Ramos (cell line): Measurements from ENCODE around the gene CHST7.
"Not testable (repeated sequence)": the region's sequence is repeated elsewhere in the genome, so short reads cannot be mapped to it uniquely, and the experiment has no call there.

Experiments
- in situ Hi-C: fragments of 300-500 bp; cut with MboI; formaldehyde crosslinking; loops from one replicate; pipeline ENCODE4 v1.14.3; 2022; ENCODE audit warnings: low sequenced_read_pairs; ENCODE audit not compliant: unreplicated experiment

Gene CHST7, protein sequence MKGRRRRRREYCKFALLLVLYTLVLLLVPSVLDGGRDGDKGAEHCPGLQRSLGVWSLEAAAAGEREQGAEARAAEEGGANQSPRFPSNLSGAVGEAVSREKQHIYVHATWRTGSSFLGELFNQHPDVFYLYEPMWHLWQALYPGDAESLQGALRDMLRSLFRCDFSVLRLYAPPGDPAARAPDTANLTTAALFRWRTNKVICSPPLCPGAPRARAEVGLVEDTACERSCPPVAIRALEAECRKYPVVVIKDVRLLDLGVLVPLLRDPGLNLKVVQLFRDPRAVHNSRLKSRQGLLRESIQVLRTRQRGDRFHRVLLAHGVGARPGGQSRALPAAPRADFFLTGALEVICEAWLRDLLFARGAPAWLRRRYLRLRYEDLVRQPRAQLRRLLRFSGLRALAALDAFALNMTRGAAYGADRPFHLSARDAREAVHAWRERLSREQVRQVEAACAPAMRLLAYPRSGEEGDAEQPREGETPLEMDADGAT

DNA sequence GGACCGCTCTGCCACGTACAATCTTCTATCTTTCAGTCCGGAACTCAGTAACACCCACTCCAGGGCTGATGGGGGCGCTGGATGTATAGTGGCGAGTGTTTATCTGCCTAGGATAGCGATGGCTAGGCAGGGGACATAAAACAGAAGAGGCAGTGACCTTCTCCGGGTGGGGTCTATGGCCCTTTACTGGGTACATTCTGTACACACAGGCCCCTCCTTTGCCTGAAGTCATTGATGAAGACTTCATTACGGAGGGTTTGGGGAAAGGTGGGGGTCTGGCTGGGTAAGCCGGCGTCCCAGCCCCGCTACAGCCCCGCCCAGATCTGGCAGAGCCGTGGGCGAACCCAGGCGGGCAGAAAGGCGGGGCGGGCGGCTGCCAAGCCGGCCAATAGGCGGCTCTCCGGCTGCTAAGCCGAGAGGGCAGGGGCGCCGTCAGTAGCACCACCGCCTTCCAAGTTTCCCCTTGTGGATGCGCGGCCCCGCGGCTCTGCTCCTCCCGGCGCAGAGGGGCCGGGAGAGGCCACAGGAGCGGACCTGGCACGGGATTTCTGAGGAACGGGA is at the start of gene CHST7:
CHST7 (plus strand) TSS at position 435 of the 561 bp plus-strand sequence. CDS start 167 bp downstream, outside the sequence.
- in situ Hi-C loops = no loop called here

GRCh38 chrX:46528640-46529039 is 44.9 kb upstream of the CHST7 start:
- in situ Hi-C loops = not testable (repeated sequence)

DNA sequence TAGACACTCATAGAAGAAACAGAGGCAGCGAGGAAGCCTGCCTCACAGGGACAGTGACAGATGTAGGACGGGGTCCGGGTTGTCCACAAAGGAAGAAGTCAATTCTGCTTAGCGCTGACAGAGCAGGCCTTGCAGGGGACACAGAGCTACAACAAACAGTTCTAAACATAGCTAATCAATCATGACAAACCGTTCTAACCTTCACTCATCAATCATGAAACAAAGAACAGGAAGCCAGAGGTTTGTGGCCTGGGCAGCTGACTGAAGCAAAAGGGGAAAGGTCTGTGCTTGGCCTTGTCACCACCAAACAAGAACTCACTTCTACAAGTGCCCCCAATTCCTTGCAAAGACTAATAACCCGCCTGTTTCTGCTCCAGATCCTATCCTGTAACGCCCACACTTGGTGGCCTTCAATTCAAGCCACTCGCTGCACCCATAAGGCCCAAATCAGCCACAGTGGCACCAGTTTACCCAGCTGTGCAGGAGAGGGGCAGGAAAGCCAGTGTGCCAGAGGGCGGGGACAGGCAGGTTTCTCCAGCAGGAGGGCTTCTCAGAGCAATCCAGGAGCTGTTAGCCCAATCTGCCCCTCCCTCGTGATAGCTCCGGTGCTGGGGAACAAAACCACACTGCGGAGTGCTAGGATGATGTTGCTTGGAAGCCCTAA is 43.7 kb upstream of the CHST7 start:
- in situ Hi-C loops = not testable (repeated sequence)

- in situ Hi-C loops = not testable (repeated sequence)
Measured at GRCh38 chrX:46530404-46530908, 43.1 kb upstream of the CHST7 start.

DNA sequence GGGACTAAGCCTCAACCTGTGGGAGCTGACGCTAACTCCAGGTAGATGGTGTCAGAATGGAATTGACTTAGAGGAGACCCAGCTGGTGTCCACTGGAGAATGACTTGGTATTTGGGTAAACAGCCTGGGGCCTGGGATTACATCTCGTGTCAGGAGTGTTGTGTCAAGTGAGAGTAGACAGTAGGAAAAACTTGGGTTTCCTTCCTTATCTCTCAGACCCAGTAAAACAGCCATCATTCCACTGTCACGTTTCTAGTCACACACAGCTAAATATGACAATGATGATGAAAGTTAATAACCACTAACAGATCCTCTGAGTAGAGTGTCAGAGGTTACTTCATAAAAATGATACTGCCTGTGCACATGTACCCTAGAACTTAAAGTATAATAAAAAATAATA is 42.1 kb upstream of the CHST7 start:
- in situ Hi-C loops = no loop called here

- in situ Hi-C loops = no loop called here
Measured at GRCh38 chrX:46543441-46543840, 30.1 kb upstream of the CHST7 start.

- in situ Hi-C loops = not testable (repeated sequence)
Measured at GRCh38 chrX:46544527-46544926, 29.0 kb upstream of the CHST7 start.

DNA sequence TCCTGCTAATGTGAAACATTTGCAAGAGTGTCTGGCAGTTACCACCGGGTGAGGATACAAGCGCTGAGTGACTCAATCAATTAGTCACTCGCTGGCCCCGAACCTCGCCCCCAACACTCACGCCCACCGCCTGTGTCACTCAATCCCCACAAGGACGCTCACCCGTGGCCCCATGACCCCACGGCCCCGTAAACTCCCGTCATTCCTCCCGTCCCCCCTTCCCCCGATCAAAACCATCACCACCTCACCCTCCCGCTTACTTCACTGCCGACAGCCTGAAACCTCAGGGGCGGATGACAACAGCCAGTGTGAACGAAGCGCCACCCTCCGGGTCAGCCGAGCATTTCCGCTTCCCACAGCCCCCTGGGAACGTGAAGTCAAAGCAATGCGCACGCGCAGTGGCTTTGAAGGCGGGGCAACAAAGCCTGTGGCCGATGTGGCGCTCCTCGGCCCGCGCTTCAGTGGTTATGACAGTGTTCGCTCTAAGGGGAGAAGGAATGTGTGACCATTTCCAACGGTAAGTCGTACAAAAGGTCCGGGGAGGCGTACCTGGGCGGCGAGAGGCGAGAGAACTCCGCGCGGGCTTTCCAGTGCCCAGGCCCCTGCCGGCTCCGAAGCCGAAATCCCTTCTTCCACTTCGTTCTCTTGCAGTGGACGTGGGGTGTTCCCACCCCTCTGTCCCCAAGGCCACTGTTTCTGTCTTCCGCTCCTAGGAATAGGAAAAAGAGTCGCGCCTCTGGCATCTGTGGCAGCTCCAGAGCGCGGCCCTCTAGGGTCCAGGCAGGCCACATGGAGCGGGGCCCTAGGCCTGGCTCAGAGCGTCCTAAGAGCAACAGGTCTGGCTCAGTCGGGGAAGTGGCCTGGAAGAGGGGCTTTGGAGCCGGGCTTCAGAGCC is 28.2 kb upstream of the CHST7 start, which contains the start of gene ZNF674:
ZNF674 (minus strand) TSS at position 311 of the 895 bp plus-strand sequence. CDS start 3,334 bp downstream, outside the sequence.
- in situ Hi-C loops = no loop called here

- in situ Hi-C loops = no loop called here
Measured at GRCh38 chrX:46547857-46548256, 25.7 kb upstream of the CHST7 start.

DNA sequence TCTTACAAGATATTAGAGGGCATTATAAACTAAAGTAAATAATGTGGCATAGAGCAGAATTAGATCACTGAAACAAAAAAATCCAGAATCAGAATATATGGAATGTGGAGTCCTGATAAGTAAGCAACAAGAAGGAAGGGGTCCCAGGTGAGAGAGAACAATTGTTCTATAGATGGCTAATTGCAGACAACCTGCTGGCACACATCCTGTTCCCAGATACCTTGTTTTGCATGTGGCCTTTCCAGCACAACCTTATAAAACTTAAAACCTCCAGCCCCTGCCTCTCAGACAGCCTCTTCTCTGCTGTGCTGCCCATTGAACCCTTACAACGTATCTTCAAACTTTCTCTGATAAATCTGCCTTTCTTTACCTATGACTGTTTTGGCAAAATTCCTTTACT is 23.7 kb upstream of the CHST7 start:
- in situ Hi-C loops = no loop called here

- in situ Hi-C loops = no loop called here
Measured at GRCh38 chrX:46551494-46552128, 22.0 kb upstream of the CHST7 start.

GRCh38 chrX:46553935-46554334 is 19.6 kb upstream of the CHST7 start:
- in situ Hi-C loops = no loop called here

DNA sequence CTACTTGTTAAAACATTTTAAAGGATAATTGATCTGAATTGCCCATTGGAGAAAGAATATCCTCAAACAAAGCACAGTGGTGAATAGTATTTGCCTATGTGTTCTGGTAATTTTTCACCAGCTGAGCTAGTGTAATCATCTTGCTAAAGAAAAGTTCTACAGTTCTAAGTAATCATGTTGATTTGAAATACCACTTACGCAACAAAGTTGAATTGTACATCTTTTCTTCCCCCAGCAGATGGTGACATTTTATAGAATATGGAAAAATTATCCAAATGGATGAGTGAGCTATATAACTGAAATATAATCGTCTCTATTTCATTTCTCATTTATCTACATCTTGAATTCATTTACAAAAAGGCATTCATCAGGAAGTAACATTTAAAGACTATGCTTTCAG is 18.6 kb upstream of the CHST7 start:
- in situ Hi-C loops = no loop called here

- in situ Hi-C loops = no loop called here
Measured at GRCh38 chrX:46559062-46559461, 14.5 kb upstream of the CHST7 start.

- in situ Hi-C loops = no loop called here
Measured at GRCh38 chrX:46561824-46562657, 11.5 kb upstream of the CHST7 start.

GRCh38 chrX:46567388-46567787 is 6.2 kb upstream of the CHST7 start:
- in situ Hi-C loops = no loop called here

- in situ Hi-C loops = no loop called here
Measured at GRCh38 chrX:46569621-46570020, 3.9 kb upstream of the CHST7 start.
